ENCODE data around the gene TTI1.

TTI1 gene

GRCh38 chr20:38075161-38075998 is 42.1 kb upstream of the TTI1 start:
- no peak for TF ChIP-seq CTCF (IDR thresholded peaks at IDR 0.05; ENCODE audit: insufficient read depth, low read depth, low read length, missing control alignments)
- no peak for DNase-seq (ENCODE audit: low read depth)
- no peak overlapping the region for H3K4me3 ChIP-seq (ENCODE audit: low read length)

GRCh38 chr20:38073307-38074071 is 40.2 kb upstream of the TTI1 start:
- peak; percentile 61 for DNase-seq (ENCODE audit: low read depth)
- TF ChIP-seq CTCF (IDR thresholded peaks at IDR 0.05; ENCODE audit: insufficient read depth, low read depth, low read length, missing control alignments) = peak; percentile 78
- no peak overlapping the region for H3K4me3 ChIP-seq (ENCODE audit: low read length)

GRCh38 chr20:38072898-38073297 is 39.6 kb upstream of the TTI1 start:
- H3K4me3 ChIP-seq (ENCODE audit: low read length) = no peak overlapping the region
- TF ChIP-seq CTCF (IDR thresholded peaks at IDR 0.05; ENCODE audit: insufficient read depth, low read depth, low read length, missing control alignments) = no peak
- no peak for DNase-seq (ENCODE audit: low read depth)

GRCh38 chr20:38067717-38068365 is 34.6 kb upstream of the TTI1 start:
- no peak for TF ChIP-seq CTCF (IDR thresholded peaks at IDR 0.05; ENCODE audit: insufficient read depth, low read depth, low read length, missing control alignments)
- no peak for DNase-seq (ENCODE audit: low read depth)
- no peak overlapping the region for H3K4me3 ChIP-seq (ENCODE audit: low read length)

GRCh38 chr20:38066969-38067716 is 33.9 kb upstream of the TTI1 start:
- TF ChIP-seq CTCF (IDR thresholded peaks at IDR 0.05; ENCODE audit: insufficient read depth, low read depth, low read length, missing control alignments) = no peak

GRCh38 chr20:38065764-38066375 is 32.6 kb upstream of the TTI1 start:
- no peak for TF ChIP-seq CTCF (IDR thresholded peaks at IDR 0.05; ENCODE audit: insufficient read depth, low read depth, low read length, missing control alignments)
- DNase-seq (ENCODE audit: low read depth) = no peak
- no peak overlapping the region for H3K4me3 ChIP-seq (ENCODE audit: low read length)

More at GRCh38 chr20:38066969-38067716, 33.9 kb upstream of the TTI1 start:
- H3K4me3 ChIP-seq (ENCODE audit: low read length) = no peak overlapping the region
- DNase-seq (ENCODE audit: low read depth) = no peak

All from epithelial cell of esophagus (primary cell).